ENCODE results near the gene NR6A1.

GRCh38 chr9:124812441-124812876, 41.3 kb upstream of the NR6A1 start:
- TF ChIP-seq POLR2A (IDR thresholded peaks at IDR 0.05; ENCODE audit: low read length) = no peak
- TF ChIP-seq GATA1 (IDR thresholded peaks at IDR 0.05; ENCODE audit: low read depth, low read length) = no peak
